Measurements from ENCODE around the gene SLC7A7. TPM values are rescaled to one million over a fixed set of nuclear protein-coding genes. Genes with fewer than 3 reads are reported as not detected.

SLC7A7 gene
- total RNA-seq, 1 experiment from 2014 or later: 3.1 TPM

DNA sequence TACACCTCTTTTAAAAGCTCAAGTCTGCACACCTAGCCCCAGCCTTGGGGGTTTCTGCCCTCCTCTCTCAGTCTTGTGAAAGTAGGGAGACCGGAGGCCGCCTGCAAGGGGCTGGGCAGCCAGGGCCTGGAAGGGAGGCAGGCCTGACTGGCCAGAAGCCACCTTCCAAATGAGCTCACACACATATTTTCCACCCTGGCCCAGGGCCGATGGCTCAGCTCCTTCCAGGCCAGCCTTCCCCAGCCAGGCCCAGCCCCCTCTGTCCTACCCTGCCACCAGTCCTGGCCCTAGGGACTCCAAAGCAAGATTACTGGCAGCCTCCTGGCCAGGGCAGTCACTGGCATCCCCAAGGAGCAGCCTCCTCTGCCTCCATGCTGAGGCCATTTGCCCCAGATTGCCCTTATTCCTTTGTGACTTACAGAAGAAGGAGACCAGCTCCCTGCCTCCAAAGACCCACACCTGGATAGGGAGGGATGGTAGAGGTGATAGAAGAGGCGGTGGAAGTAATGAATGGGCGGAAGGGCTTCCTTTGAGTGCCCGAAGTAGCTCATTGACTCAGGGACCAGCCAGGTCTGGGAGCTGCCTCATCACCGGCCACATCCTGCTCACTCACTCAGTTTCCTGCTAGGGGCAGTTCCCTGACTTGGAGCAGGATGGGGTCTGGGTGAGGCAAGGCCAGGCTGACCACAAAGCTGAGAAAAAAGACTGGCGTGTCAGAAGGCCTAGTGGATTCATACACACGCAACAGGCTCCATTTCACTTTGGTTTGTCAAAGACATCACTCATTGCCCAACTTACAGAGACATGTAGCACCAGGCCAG is 35.9 kb upstream of the SLC7A7 start:
- Histone ChIP-seq H3K79me1 (ENCODE audit: insufficient read depth, low read depth, low read length, poor library complexity, severe bottlenecking) (no peaks in the 10 kb centered on the region), H2BK12ac (ENCODE audit: insufficient read length, low read depth, low read length) (no peak overlapping the region), H3K9ac (ENCODE audit: extremely low read depth, insufficient read length, low read length) (no peak overlapping the region), H3K27ac (ENCODE audit: insufficient read length, low read depth, low read length) (no peak overlapping the region), H3K27me3 (ENCODE audit: insufficient read depth, low read length) (no peaks in the 10 kb centered on the region), H3T11ph (ENCODE audit: low read length) (no peak overlapping the region), H4K8ac (replicated peaks; ENCODE audit: insufficient read length, low read depth, low read length) (no peak overlapping the region), H4K20me1 (ENCODE audit: control insufficient read depth, insufficient read depth, insufficient read length) (no peaks in the 10 kb centered on the region), H3K9me3 (ENCODE audit: control insufficient read depth, low read depth, low read length) (no peaks in the 10 kb centered on the region), H3K4me2 (ENCODE audit: insufficient read depth, insufficient read length, low read length) (no peak overlapping the region), H3K23ac (ENCODE audit: insufficient read length, low read depth, low read length) (no peak overlapping the region), H2BK5ac (ENCODE audit: insufficient read length, low read length) (no peak overlapping the region), H2BK120ac (ENCODE audit: low read depth, low read length, poor library complexity, severe bottlenecking) (no peak overlapping the region), H3K56ac (ENCODE audit: insufficient read length, low read depth, low read length) (no peak overlapping the region), H2AK5ac (ENCODE audit: insufficient read length, low read length) (no peak overlapping the region), H2AFZ (ENCODE audit: low read length) (no peak overlapping the region), H3K18ac (ENCODE audit: insufficient read length, low read depth, low read length) (no peak overlapping the region), H4K5ac (ENCODE audit: insufficient read length, low read depth, low read length) (no peak overlapping the region), H3K4ac (ENCODE audit: low read depth, low read length) (no peak overlapping the region), H3K23me2 (ENCODE audit: insufficient read length, low read depth, low read length, poor library complexity, severe bottlenecking) (no peaks in the 10 kb centered on the region), H2BK20ac (ENCODE audit: low read depth, low read length, poor library complexity, severe bottlenecking) (no peak overlapping the region), H3K4me1 (ENCODE audit: insufficient read depth, low read length) (peaks cover 2% of the 10 kb centered on the region; the same call in 1 of the 2 replicates), H3K14ac (ENCODE audit: insufficient read depth, low read length) (no peak overlapping the region; the same call in 1 of the 2 replicates), H3K79me2 (ENCODE audit: insufficient read depth, low read length) (no peaks in the 10 kb centered on the region), H2BK15ac (ENCODE audit: low read depth, low read length) (no peak overlapping the region), H4K91ac (ENCODE audit: insufficient read length, low read depth, low read length) (no peak overlapping the region)
- Mint-ChIP-seq H3K4me1 (peaks cover 21 to 27% of the 10 kb centered on the region in 2 experiments), H3K36me3 (ENCODE audit: insufficient read depth in 1 of 3, low read depth in 3 of 3) (peaks cover 3 to 6% (median 3%) of the 10 kb centered on the region in 3 experiments; a peak in 4 of 7 replicates), H3K4me3 (no peak overlapping the region), H3K9me3 (no peaks in the 10 kb centered on the region), H3K27ac (no peak overlapping the region), H3K27me3 (ENCODE audit: low read depth) (no peaks in the 10 kb centered on the region; the same call in 1 of the 2 replicates)
- TF ChIP-seq, protein P1, sequence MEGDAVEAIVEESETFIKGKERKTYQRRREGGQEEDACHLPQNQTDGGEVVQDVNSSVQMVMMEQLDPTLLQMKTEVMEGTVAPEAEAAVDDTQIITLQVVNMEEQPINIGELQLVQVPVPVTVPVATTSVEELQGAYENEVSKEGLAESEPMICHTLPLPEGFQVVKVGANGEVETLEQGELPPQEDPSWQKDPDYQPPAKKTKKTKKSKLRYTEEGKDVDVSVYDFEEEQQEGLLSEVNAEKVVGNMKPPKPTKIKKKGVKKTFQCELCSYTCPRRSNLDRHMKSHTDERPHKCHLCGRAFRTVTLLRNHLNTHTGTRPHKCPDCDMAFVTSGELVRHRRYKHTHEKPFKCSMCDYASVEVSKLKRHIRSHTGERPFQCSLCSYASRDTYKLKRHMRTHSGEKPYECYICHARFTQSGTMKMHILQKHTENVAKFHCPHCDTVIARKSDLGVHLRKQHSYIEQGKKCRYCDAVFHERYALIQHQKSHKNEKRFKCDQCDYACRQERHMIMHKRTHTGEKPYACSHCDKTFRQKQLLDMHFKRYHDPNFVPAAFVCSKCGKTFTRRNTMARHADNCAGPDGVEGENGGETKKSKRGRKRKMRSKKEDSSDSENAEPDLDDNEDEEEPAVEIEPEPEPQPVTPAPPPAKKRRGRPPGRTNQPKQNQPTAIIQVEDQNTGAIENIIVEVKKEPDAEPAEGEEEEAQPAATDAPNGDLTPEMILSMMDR (conservative IDR thresholded peaks at IDR 0.05): no peak
- WGBS (ENCODE audit: extremely low coverage, insufficient read length, low lambda C conversion rate): no CpG with 5 or more reads among the region's 9 CpGs
- DNase-seq: no peak

Data from H9 (cell line).